Epithelial cell of proximal tubule (primary cell): Measurements from ENCODE around the gene KDM3B. TPM values are rescaled to one million over a fixed set of nuclear protein-coding genes. Genes with fewer than 3 reads are reported as not detected.

ENCODE experiments used
- DNase-seq: peaks from one replicate; pipeline ENCODE4 v3.0.0-alpha.2; 2011; ENCODE audit warnings: low read depth
- H3K4me3 ChIP-seq: 2 replicates; pipeline ENCODE4 v1.5.1; 2011; ENCODE audit warnings: low read depth, mild to moderate bottlenecking, low read length
- total RNA-seq: library from RNA; depleted of rRNA; stranded (reverse); fragments of >200 nt; gene quantifications from 2 replicates; pipeline ENCODE4 v1.2.3, GENCODE V29; 2015
- TF ChIP-seq, protein P1 (sequence below): conservative IDR thresholded peaks from 2 replicates; pipeline ENCODE4 v1.5.1; 2012; ENCODE audit warnings: low read depth, mild to moderate bottlenecking, low read length

The KDM3B gene
- total RNA-seq, 1 donor from 2014 or later, result 40.2 TPM

DNA sequence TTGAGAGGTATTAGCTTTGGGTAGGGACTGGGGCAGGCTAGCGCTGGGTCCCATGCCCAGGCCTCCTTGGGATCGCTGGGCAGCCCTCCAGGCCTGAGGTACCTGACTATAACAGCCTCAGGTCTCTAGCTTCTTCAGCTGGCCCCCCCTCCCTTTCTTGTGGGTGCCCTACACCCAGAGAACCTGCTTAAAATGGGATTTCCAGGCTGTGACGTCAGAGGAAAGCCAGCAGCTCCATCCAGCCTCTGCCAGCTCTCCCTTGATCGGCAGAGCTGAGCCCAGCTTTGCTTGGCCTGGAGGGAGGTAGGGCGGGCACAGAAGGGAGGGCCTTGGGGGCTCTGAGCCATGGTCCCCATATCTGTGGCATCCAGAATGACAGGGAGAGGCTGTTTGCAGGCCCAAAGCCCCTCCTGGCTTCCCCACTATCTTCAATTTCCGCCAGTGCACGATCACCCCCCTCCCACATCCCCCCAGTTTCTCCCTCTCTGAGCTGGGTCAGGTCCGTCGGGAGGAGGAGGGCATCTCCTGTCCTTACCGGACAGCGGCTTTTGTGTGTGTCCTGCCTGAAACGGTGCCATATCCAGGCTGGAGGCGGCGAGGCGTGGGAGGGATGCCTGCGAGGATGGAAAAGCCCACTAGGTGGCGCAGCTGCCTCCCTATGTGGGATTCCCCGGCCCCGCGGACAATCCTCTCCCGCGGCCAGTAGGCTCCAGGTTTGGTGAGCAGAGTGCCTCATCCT, 97.2 kb downstream of the KDM3B start:
- DNase-seq, result no peak
- no peak overlapping the region for H3K4me3 ChIP-seq
- TF ChIP-seq, protein P1, sequence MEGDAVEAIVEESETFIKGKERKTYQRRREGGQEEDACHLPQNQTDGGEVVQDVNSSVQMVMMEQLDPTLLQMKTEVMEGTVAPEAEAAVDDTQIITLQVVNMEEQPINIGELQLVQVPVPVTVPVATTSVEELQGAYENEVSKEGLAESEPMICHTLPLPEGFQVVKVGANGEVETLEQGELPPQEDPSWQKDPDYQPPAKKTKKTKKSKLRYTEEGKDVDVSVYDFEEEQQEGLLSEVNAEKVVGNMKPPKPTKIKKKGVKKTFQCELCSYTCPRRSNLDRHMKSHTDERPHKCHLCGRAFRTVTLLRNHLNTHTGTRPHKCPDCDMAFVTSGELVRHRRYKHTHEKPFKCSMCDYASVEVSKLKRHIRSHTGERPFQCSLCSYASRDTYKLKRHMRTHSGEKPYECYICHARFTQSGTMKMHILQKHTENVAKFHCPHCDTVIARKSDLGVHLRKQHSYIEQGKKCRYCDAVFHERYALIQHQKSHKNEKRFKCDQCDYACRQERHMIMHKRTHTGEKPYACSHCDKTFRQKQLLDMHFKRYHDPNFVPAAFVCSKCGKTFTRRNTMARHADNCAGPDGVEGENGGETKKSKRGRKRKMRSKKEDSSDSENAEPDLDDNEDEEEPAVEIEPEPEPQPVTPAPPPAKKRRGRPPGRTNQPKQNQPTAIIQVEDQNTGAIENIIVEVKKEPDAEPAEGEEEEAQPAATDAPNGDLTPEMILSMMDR, result peak; percentile 86

DNA sequence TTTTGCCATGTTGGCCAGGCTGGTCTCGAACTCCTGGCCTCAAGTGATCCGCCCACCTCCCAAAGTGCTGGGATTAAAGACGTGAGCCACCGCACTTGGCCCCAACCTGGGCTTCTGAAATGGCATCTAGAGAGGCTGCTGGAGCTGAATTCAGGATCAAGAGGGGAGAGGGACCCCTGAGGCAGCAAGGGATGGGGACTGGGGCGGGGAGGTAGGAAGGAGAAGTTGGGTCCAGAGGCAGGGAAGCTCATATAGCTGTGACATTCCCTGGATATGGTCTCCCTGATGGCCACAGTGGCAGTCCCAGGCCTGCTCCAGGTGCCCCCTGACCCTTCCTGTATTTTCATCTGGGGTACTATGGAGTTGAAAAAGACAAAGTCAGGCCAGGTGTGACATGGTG, 98.5 kb downstream of the KDM3B start:
- DNase-seq, result no peak
- no peak overlapping the region for H3K4me3 ChIP-seq
- TF ChIP-seq, protein P1, result no peak

DNA sequence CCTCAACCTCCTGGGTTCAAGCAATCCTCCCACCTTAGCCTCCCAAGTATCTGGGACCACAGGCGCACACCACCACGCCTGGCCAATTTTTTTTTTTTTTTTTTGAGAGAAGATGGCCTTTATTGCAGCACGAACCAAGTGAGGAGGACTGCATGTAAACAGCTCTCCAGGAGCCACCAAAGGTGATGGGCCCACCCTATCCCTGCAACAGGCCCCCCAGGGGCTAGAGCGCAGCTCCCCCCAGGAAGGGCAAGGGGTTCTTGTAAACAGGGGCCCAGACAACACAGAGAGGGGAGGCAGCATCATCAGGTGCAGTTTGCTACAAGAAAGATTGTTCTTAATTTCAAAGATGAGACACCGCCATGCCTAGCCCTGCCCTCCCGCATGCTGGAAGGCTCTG, 100.2 kb downstream of the KDM3B start:
- H3K4me3 ChIP-seq, result no peak overlapping the region
- no peak for DNase-seq

DNA sequence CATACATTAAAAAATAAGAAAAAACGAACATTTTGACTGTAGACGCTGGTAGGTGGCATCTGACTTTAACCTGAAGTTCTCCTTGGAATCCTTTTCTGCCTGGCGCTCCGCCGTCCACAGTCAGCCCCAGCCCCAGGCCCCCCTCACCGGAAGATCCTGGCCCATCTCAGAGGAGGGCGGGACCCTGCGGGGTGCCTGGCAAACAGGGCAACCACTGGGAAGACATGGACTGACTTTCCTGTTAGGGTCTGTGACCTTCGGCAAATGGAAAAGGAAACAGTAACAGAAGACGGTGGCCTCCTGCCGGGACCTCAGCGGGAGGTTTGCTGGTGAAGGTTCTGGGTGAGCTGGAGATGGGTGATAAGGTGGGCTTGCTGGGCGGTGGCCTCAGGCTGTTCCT, 101.1 kb downstream of the KDM3B start:
- no peak overlapping the region for H3K4me3 ChIP-seq
- no peak for DNase-seq

More for the DNA sequence above, 100.2 kb downstream of the KDM3B start:
- TF ChIP-seq, protein P1, result no peak

DNA sequence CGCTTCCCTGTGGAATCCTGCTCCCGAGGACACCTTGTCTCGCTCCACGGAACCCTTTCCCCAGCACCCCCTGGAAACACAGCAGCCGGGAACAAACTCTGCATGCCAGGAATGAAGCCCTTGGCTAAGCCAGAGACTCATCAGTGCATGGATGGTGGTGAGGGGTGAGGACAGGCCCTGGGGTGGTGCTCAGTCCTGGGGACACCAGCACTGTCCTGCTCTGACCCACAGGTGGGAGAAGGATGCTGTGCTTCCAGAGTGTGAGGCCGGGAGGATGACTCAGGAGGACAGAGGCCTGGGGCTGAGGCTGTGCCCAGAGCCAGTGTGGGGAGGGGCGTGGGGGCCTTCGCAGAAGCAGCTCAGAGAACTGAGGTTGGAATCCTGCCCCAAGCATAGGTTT, 101.6 kb downstream of the KDM3B start:
- TF ChIP-seq, protein P1, result no peak
- H3K4me3 ChIP-seq, result no peak overlapping the region
- DNase-seq, result no peak

More for the DNA sequence above, 101.1 kb downstream of the KDM3B start:
- TF ChIP-seq, protein P1, result no peak

DNA sequence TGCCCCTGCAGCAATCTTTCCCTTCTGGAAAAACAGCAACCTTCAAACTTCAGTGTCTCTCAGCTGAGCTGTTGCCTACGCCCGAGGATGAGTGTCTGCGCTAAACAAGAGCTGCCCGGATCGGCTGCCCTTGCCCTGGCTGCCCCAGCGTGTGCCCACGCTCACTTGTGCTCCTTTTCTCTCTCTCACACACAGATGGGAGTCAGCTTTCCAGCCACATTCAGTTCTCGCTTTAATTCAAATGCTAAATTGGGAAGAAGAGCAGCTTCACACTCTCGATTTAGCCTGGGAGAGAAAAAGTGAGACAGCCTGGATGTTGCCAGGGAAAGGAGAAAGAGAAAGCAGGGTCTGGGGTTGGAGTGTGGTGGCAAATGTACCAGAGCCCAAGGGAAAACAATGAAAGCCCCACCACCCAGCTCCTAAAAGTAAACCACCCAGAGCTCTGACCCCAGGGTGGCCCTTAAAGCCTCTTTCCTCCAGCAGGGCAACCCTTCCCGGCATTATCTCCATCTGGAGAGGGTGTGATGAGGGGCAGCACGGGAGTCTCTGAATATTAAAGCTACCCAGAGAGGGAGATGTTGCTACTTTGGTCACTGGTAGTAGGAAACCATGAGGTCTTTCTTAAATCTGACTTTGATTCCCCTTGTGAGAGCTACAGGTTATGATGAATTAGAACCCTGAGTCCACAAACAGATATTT, 102.9 kb downstream of the KDM3B start:
- H3K4me3 ChIP-seq, result no peak overlapping the region
- no peak for DNase-seq
- TF ChIP-seq, protein P1, result no peak
